ENCODE measurements around the gene ZNF785. TPM values are rescaled to one million over a fixed set of nuclear protein-coding genes. Genes with fewer than 3 reads are reported as not detected.

ZNF785 gene
- total and polyA plus RNA-seq, 9 donors, result 7.0 to 29.4 (median 19.9) TPM

DNA sequence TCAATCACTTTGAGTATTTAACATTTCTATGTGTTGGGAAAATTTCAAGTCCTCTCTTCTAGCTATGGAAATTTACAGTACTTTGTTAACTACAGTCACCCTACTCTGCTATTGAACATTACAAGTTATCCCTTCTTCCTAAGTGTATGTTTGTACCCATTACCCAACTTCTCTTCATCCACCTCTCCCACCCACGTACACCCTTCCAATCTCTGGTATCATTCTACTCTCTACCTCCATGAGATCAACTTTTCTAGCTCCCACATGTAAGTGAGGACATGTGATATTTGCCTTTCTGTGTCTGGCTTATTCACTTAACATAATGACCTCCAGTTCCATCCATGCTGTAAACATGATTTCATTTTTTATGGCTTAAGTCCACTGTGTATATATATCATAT, 10.8 kb downstream of the ZNF785 start:
- intact Hi-C loops (cut with DNase I), result loop anchor here in 1 of 4 donors (5.0 kb wide), 1 partner anchor 128 kb away; no protein-coding TSS in a partner anchor
- Histone ChIP-seq H3K4me1 (ENCODE audit: insufficient read depth) (peaks cover 10% of the 10 kb centered on the region), H3K9me3 (no peaks in the 10 kb centered on the region), H3K36me3 (no peaks in the 10 kb centered on the region), H3K27ac (no peak overlapping the region), H3K4me3 (no peak overlapping the region), H3K27me3 (no peaks in the 10 kb centered on the region)
- whole genome bisulfite sequencing, 3 donors, result 61 to 68% (median 66%) methylated on average over 1 of the region's 1 CpG
- no peak for DNase-seq
- TF ChIP-seq POLR2A (IDR thresholded peaks at IDR 0.05) (no peak), EP300 (IDR thresholded peaks at IDR 0.05) (no peak)
- TF ChIP-seq, protein P1, sequence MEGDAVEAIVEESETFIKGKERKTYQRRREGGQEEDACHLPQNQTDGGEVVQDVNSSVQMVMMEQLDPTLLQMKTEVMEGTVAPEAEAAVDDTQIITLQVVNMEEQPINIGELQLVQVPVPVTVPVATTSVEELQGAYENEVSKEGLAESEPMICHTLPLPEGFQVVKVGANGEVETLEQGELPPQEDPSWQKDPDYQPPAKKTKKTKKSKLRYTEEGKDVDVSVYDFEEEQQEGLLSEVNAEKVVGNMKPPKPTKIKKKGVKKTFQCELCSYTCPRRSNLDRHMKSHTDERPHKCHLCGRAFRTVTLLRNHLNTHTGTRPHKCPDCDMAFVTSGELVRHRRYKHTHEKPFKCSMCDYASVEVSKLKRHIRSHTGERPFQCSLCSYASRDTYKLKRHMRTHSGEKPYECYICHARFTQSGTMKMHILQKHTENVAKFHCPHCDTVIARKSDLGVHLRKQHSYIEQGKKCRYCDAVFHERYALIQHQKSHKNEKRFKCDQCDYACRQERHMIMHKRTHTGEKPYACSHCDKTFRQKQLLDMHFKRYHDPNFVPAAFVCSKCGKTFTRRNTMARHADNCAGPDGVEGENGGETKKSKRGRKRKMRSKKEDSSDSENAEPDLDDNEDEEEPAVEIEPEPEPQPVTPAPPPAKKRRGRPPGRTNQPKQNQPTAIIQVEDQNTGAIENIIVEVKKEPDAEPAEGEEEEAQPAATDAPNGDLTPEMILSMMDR (IDR thresholded peaks at IDR 0.05), result no peak

DNA sequence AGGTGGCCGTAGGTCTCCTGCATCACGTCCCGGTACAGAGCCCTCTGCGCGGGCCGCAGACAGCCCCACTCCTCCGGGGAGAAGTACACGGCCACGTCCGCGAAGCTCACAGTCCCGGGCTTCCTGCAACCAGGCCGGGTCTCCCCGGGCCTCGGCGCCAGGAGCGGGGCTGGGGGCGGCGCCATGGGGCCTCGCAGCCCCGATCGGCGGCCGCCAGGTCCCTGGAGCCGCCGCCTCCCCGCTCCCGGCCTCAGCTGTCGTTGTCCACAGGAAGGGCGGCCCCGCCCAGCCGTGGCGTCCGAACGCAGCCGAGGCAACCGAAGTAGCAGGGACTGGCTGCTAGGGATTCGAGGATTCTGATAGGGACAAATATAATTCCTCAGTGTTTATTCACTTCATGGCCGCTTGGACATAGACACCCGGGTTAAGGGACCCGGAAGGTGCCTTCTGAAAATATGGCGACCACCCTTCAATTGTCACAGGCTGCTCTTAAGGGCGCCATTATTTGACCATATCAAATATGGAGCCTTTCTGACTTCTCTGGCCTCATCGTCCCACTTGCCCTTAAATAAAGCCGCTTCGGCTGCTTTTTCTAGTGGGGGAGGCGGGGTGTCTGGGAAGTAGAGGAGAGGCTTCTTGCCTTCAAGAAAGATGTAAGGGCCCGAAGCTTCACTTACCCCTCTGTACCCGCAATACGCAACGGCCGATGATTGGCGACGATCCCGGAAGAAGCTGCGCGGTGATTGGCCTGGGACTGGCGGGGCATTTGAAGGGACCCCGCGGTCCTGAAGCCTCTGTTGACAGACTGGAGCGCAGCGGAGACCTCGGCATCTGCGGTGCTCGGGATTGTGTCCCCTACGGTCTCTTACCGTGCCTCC, 13.8 kb downstream of the ZNF785 start, which contains the start of gene ZNF688:
ZNF688 (minus strand) TSS at position 270 of the 878 bp plus-strand sequence; CDS start at position 185, 85 bp downstream.
- WGBS, 3 donors, result 0 to 1% (median 0%) methylated on average over 49 to 67 of the region's 67 CpGs
- Histone ChIP-seq H3K9me3 (no peaks in the 10 kb centered on the region), H3K4me1 (ENCODE audit: insufficient read depth) (peaks cover 10% of the 10 kb centered on the region), H3K36me3 (no peaks in the 10 kb centered on the region), H3K27ac (peak within 1 kb of the TSS; percentile 90 to 98), H3K27me3 (no peaks in the 10 kb centered on the region), H3K4me3 (peak within 1 kb of the TSS; percentile 91)
- intact Hi-C loops (cut with DNase I), result loop anchor here in 1 of 4 donors (5.0 kb wide), 1 partner anchor 131 kb away; no protein-coding TSS in a partner anchor
- TF ChIP-seq EP300 (IDR thresholded peaks at IDR 0.05) (no peak), POLR2A (IDR thresholded peaks at IDR 0.05) (peak; percentile 66)
- TF ChIP-seq, protein P1 (IDR thresholded peaks at IDR 0.05), result peak in 1 of 3 donors; percentile 22
- peak; percentile 95 to 97 (median 96) for DNase-seq

DNA sequence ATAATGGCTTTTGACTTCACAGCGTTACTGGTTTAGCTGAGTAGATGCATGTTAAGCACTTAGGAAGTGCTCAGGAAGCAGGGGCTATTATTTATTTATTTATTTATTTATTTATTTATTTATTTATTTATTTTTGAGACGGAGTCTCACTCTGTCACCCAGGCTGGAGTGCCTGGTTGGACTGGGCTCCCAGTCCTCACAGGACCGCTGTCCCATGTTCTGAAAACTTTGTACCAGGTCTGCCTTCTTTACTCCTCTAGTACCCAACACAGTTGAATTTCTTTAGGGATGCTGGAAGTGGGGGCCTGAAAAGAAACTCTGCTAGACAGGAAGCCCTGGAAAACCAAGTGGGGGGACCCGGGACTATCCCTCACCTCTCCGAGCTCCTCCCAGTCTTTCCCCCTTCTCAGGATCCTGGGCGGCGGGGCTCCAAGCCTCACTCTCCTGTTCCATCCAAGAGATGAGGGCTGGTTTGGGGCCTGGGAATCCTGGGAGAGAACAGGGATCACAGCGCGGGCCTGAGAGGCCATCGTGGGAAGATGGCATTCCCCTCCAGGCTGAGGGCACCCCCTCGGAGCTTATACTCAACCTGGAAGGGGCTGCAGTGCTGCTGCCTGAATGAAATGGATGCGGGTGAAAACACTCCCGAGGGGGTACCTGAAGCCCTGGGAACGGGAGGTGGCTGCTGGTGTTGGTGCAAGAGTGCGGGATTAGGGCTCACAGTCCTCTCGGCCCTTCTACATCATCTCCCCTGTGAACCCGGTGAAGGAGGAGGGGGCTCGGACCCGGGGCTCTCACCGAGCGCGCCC, 14.7 kb downstream of the ZNF785 start:
- Histone ChIP-seq H3K27ac (peak overlapping the region; percentile 90 to 98), H3K27me3 (no peaks in the 10 kb centered on the region), H3K36me3 (no peaks in the 10 kb centered on the region), H3K4me3 (peak overlapping the region; percentile 91), H3K9me3 (no peaks in the 10 kb centered on the region), H3K4me1 (ENCODE audit: insufficient read depth) (peaks cover 10% of the 10 kb centered on the region)
- TF ChIP-seq EP300 (IDR thresholded peaks at IDR 0.05), result no peak
- no peak for TF ChIP-seq POLR2A (IDR thresholded peaks at IDR 0.05)
- TF ChIP-seq, protein P1 (IDR thresholded peaks at IDR 0.05), result no peak
- intact Hi-C loops (cut with DNase I), result loop anchor here in 1 of 4 donors (5.0 kb wide), 1 partner anchor 131 kb away; no protein-coding TSS in a partner anchor
- DNase-seq, result peak; percentile 53 to 70 (median 69)
- WGBS, 3 donors, result 7% methylated on average over 22 of the region's 22 CpGs
